T-helper 2 cell (primary cell): ENCODE measurements around the gene ATP5MC2.
A peak's percentile ranks its signal among the peaks of the same experiment; 100 is the strongest.
"Not testable (repeated sequence)": the region's sequence is repeated elsewhere in the genome, so short reads cannot be mapped to it uniquely, and the experiment has no call there.

Experiments
- DNase-seq, 5 experiments: peaks; one replicate each; pipeline versions ENCODE4 v3.0.0 to v3.0.0-alpha.2; 2012 to 2022
- total RNA-seq, 2 donors: gene quantifications; one replicate each; lab custom pipeline; 2026; lab: John Stamatoyannopoulos, UW

The ATP5MC2 gene
- 73.0 to 96.8 reads per million in 2 donors for total RNA-seq

- peak; percentile 93 to 98 (median 96) for DNase-seq
Observed at GRCh38 chr12:53675701-53676607, at the start of gene ATP5MC2. ATP5MC2 (minus strand) TSS chr12:53676083; CDS start chr12:53672614, 3,469 bp downstream.

DNA sequence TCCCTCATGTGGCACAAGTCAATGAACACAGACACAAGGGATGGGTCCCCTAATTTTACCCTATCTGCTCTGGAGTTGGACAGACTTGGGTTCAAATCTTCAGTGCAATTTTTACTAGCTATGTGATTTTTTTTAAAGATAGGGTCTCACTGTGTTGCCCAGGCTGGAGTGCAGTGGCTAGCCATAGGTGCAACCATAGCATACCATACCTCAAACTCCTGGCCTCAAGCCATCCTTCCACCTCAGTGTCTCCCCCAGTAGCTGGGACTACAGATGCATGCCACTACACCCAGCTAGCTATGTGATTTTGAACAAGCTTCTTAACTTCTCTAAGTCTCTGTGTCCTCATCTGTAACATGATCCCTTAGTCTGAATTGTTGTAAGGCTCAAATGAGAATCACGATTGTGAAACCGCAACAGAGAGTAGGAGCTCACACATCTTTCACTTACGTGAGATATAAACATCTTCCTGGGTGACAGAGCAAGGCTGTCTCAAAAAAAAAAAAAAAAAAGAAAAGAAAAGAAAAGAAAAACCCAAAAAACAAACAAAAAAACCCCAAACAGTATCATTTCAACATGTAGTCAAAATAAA is 46.7 kb upstream of the ATP5MC2 start:
- DNase-seq, result peak in 1 of 5 experiments; percentile 71

DNA sequence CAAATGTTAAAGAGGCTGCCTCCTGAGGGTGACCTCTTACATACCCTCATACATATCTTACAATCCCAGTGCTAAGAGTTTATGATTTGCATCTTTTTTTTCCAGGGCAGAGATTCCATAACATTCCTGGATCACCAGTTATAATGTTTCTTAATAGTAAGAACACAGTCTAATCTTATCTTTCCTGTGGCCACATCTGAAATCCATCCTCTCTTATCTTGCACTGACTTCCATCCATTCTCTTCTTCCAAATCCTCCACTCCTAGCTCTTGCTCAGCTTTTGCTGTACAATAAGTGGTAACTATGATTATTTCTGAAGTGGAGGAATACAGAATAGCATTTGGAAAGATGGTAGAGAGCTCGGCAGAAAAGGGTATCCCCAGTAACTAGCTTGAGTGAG is 45.1 kb upstream of the ATP5MC2 start:
- no peak for DNase-seq

GRCh38 chr12:53719649-53720048 is 43.8 kb upstream of the ATP5MC2 start:
- DNase-seq, result no peak

GRCh38 chr12:53718567-53718966 is 42.7 kb upstream of the ATP5MC2 start:
- not testable (repeated sequence) for DNase-seq

- no peak for DNase-seq
Observed at GRCh38 chr12:53717319-53717718, 41.4 kb upstream of the ATP5MC2 start.

DNA sequence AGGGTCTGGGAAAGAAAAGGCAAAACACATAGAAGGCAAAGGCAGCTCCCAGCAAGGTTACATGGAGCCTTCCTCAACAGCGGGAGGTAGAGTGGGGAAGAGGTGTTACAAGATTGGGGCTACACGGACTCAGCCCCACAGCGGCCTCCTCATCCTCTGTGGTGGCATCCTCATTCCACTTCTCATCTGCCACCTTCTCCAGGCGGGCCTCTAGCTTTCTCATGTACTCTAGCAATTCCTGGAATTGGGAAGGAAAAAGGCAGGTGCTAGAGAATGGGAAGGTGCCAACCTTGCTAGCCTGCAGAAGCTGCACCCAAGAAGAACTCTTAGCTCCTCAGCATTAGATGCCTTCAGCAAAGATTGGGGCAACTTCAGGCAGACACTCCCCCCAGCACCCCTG is 38.1 kb upstream of the ATP5MC2 start:
- DNase-seq, result no peak

DNA sequence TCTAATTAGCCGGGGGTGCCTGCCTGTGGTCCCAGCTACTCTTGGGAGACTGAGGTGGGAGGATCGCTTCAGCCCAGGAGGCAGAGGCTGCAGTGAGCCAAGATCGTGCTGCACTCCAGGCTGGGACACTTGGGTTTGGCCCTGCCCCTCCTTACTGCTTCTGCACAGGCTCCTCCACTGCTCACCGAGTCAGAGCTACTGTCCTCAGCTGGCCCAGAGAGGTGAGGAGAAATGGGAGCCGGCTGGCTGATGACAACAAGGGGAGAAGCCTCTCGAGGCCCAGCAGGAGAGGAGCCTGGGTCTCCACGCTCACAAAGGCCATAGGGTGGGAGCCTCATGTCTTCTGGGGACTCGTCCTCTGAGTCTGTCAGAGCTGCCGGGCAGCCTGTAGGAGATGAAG is 37.6 kb upstream of the ATP5MC2 start:
- no peak for DNase-seq

- DNase-seq, result no peak
Observed at GRCh38 chr12:53712059-53712643, 36.3 kb upstream of the ATP5MC2 start.

DNA sequence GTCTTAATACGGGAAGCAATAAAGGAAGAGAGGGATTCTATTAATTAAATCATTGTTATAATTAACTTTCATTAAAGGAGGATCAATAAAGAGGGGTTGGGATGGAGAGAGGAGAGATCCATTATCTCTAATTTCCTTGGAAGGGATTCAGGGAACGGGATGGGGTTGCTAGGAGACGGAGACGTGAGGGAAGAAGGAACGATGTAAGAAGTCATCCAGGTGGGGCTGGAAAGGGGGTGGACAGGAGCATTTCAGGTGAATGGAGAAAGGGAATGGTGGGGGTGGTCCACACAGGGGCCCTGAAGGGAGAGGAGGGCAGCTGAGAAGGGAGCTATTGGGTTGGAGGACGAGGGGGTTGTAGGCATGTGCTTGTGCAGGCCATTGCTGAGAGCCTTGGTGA is 34.2 kb upstream of the ATP5MC2 start:
- DNase-seq, result no peak

GRCh38 chr12:53709671-53710070 is 33.8 kb upstream of the ATP5MC2 start:
- DNase-seq, result no peak

- DNase-seq, result no peak
Observed at GRCh38 chr12:53706080-53706479, 30.2 kb upstream of the ATP5MC2 start.

- no peak for DNase-seq
Observed at GRCh38 chr12:53703756-53704155, 27.9 kb upstream of the ATP5MC2 start.

DNA sequence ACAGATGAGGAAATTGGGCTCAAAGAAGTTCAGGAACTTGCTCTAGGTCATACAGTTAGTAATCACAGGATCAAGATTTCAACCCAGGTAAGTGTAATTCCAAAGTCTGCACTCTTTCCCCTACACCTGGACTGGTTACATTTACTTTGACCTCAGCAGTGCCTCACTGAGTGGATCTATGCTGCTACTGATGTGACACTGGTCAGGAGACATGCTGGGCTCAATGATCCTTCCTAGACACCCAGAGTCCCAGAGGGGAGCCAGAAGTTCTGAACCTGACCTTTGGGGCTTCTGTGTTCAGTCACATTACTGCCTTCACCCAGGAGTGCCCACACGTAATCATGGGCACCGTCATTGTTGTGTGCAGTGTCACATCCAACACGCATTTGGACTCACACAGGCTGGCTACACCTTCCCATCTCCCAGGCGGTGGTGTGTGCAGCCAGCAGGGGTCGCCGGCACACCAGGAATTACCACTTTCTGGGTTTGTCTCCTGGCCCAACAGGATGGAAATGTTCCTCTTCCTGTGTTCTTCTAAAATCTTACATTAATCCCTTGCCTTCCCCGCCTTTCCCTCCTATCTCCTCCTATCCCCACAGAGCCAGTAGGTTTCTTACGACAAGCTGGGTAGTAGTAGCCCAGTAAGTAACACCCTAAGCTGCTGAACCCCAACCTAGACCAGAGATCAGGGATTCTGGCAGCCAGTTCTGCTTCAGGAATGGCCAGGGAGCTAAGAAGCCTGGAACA is 25.8 kb upstream of the ATP5MC2 start:
- DNase-seq, result peak; percentile 52 to 63 (median 60)

DNA sequence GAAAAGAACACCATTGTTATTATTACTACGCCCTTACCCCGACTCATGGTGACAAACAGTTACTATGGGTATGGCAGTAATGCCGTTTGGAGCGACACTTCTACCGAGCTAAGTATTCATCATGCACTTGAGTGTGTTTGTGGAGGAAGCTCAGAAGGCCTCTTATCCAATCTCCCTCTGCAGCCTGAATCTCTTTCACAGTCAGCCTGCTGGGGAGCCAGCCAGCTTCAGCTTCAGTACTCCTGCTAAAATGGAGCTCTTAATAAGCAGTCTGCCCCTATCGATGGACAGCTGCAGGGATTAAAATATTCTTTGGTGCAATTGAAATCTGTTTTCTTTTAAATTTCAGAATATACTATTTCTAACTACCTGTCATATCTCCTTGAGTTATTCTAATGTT is 24.7 kb upstream of the ATP5MC2 start:
- no peak for DNase-seq

DNA sequence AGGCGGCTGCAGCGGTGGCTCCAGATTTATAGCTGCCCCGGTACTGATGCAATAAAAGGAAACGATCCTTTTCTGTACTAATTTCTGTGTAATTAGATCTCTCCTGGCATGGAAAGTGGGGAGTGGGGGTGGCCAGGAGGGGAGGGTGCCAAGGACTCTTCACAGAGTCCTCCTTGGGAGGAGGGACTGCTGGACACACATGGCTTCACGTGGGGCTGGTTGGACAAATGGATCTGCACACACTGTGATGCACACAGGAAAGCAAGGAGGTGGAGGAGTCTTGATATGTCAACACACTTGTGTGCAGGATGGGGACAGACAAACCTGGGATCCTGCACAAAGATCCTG is 23.8 kb upstream of the ATP5MC2 start:
- DNase-seq, result no peak

- no peak for DNase-seq
Observed at GRCh38 chr12:53698948-53699677, 23.2 kb upstream of the ATP5MC2 start.

- DNase-seq, result no peak
Observed at GRCh38 chr12:53696655-53697331, 20.9 kb upstream of the ATP5MC2 start.

DNA sequence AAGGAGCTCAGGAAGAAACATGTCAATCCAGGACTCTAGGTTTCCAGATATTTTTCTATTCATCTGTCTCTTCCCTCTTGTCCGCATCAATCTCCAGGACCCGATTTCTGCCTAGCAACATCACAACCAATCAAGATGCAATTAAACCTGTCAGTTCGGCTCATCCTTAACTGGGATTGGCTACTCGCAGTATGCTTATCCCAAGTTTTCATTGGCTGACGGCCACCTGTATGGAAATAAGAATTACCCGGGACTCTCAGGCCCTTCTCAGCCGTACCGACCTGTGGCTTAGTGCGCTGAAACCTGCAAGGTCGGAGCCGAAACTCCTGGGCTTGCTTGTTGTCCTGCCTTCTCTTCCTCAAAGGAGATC is 20.4 kb upstream of the ATP5MC2 start:
- peak in 1 of 5 experiments; percentile 19 for DNase-seq

DNA sequence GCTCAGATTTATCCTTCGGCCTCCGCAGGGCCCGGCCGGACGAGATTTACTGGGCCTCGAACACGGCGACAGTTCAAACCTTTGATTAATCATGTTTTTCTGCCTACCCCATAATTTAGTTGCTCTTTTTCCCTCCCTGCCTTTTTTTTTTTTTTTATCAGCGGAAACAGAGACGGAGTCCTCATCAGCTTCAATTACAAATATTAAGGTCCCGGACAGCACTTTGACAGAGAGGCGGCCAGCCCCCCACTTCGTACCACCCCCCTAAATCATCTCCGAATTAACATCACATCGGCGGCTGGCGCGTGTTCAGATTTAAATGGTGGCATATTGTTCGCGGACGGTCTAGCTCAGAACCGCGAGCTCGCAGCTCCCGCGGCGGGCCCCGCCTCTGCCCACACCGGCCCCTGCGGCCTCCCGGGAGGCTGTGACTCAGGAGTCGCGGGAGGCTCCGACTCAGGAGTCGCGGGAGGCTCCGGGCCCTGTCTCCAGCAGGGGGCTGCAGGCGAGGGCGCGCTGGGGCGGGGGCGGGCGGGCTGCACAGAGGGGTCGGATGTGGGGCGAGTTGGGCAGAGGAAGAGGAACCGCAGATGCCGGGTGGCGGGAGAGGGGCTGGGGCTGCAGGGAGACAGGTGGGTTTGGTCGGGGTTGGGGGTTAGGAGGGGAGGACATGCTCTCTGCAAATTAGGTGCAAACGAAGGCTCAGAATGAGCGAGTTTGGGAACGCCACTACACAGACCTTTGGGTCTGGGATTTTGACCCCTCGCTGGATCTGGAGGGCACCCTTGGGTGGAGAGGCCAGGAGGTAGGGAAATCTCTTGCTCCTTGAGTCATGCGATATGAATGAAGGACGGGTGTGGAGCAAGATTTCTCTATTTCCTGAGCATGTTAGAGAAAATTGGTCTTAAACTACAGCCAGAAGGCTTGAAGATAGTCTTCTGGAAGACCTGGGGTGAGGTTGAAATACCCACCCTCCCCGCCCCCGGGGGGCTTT is 19.6 kb upstream of the ATP5MC2 start:
- peak in 3 of 5 experiments; percentile 12 to 23 (median 13) for DNase-seq
